Activated CD8-positive, alpha-beta T cell treated with anti-CD3 and anti-CD28 coated beads, Interleukin-2, amount 10 ng/mL, durations not matched to agents 7 days and 5 days (primary cell): ENCODE data around the gene LAMA3. TPM values are rescaled to one million over a fixed set of nuclear protein-coding genes. Genes with fewer than 3 reads are reported as not detected.

Source experiments
- ATAC-seq: fragments of 150-1000 bp; cut with Tn5 transposase; one replicate; pipeline ENCODE4 v1.10.0; 2021; ENCODE audit warnings: moderate library complexity
- CTCF ChIA-PET: fragments of 350-600 bp; sonication (Branson Sonifier 250); formaldehyde crosslinking; loops from one replicate; lab custom pipeline; 2021; ENCODE audit warnings: antibody characterized with exemption; lab: Charles Lee
- POLR2A ChIA-PET: fragments of 350-600 bp; sonication (Branson Sonifier 250); formaldehyde crosslinking; loops from one replicate; lab custom pipeline; 2021; ENCODE audit warnings: antibody characterized with exemption; lab: Charles Lee
- DNase-seq: peaks from one replicate; pipeline ENCODE4 v3.0.0-alpha.2; 2020
- H3K27ac Mint-ChIP-seq: one replicate; pipeline ENCODE4 v1.8.0; 2021; ENCODE audit warnings: mild to moderate bottlenecking, mixed read lengths
- H3K27me3 Mint-ChIP-seq: one replicate; pipeline ENCODE4 v1.8.0; 2021; ENCODE audit warnings: low read depth, mixed read lengths
- H3K36me3 Mint-ChIP-seq: one replicate; pipeline ENCODE4 v1.8.0; 2021; ENCODE audit warnings: low read depth, mixed read lengths
- H3K4me1 Mint-ChIP-seq: one replicate; pipeline ENCODE4 v1.8.0; 2021; ENCODE audit warnings: low read depth, mixed read lengths
- H3K4me3 Mint-ChIP-seq: one replicate; pipeline ENCODE4 v1.8.0; 2021; ENCODE audit warnings: mild to moderate bottlenecking, mixed read lengths
- H3K9me3 Mint-ChIP-seq: one replicate; pipeline ENCODE4 v1.8.0; 2022; ENCODE audit warnings: mixed read lengths; ENCODE audit not compliant: insufficient read depth
- total RNA-seq, 2 experiments: library from RNA; stranded (reverse); gene quantifications; one replicate each; pipeline ENCODE4 v1.2.3, GENCODE V29; 2021

LAMA3 gene
- total RNA-seq, 2 experiments from 2014 or later: 0.63 to 1.4 TPM

GRCh38 chr18:23693846-23694245 is 4.6 kb downstream of the LAMA3 start:
- Mint-ChIP-seq H3K4me3 (no peak overlapping the region), H3K4me1 (peaks cover 6% of the 10 kb centered on the region), H3K9me3 (no peaks in the 10 kb centered on the region), H3K36me3 (no peaks in the 10 kb centered on the region), H3K27me3 (peaks cover 30% of the 10 kb centered on the region), H3K27ac (no peak overlapping the region)
- POLR2A ChIA-PET: no interaction called here
- no peak for DNase-seq
- ATAC-seq: no peak
- CTCF ChIA-PET: interaction anchor here (3.8 kb wide), 1 partner anchor 9 kb away, joined by 21 read pairs; no protein-coding TSS in a partner anchor

- Mint-ChIP-seq H3K27me3 (peaks cover 25% of the 10 kb centered on the region), H3K9me3 (no peaks in the 10 kb centered on the region), H3K4me3 (no peak overlapping the region), H3K4me1 (peaks cover 10% of the 10 kb centered on the region), H3K36me3 (no peaks in the 10 kb centered on the region), H3K27ac (no peak overlapping the region)
- ATAC-seq (no peak), DNase-seq (no peak)
- ChIA-PET POLR2A (no interaction called here), CTCF (interaction anchor here (3.8 kb wide), 1 partner anchor 8 kb away, joined by 21 read pairs; no protein-coding TSS in a partner anchor)
Observed at GRCh38 chr18:23694637-23695430, 5.6 kb downstream of the LAMA3 start.

GRCh38 chr18:23701017-23701416 is 11.8 kb downstream of the LAMA3 start:
- H3K27me3 Mint-ChIP-seq: peaks cover 30% of the 10 kb centered on the region
- ATAC-seq (no peak), DNase-seq (no peak)
- H3K27ac Mint-ChIP-seq: no peak overlapping the region
- no peaks in the 10 kb centered on the region for H3K9me3 Mint-ChIP-seq
- peaks cover 10% of the 10 kb centered on the region for H3K4me1 Mint-ChIP-seq
- no peak overlapping the region for H3K4me3 Mint-ChIP-seq
- ChIA-PET CTCF (no interaction called here), POLR2A (no interaction called here)
- no peaks in the 10 kb centered on the region for H3K36me3 Mint-ChIP-seq

GRCh38 chr18:23701544-23702064 is 12.4 kb downstream of the LAMA3 start:
- Mint-ChIP-seq H3K4me1 (peaks cover 10% of the 10 kb centered on the region), H3K4me3 (no peak overlapping the region), H3K27ac (no peak overlapping the region), H3K9me3 (no peaks in the 10 kb centered on the region), H3K27me3 (peaks cover 30% of the 10 kb centered on the region), H3K36me3 (no peaks in the 10 kb centered on the region)
- POLR2A ChIA-PET: no interaction called here
- ATAC-seq: no peak
- DNase-seq: no peak
- CTCF ChIA-PET: interaction anchor here (1.3 to 3.3 kb wide), 2 partner anchors 8 to 229 kb away, joined by 3 to 21 read pairs; no protein-coding TSS in a partner anchor

GRCh38 chr18:23702606-23703005 is 13.4 kb downstream of the LAMA3 start:
- H3K27ac Mint-ChIP-seq: no peak overlapping the region
- H3K27me3 Mint-ChIP-seq: peaks cover 29% of the 10 kb centered on the region

GRCh38 chr18:23703057-23703986 is 14.1 kb downstream of the LAMA3 start:
- Mint-ChIP-seq H3K36me3 (peaks cover 7% of the 10 kb centered on the region), H3K4me3 (no peak overlapping the region), H3K9me3 (peaks cover 6% of the 10 kb centered on the region), H3K4me1 (peaks cover 10% of the 10 kb centered on the region), H3K27ac (no peak overlapping the region), H3K27me3 (peaks cover 33% of the 10 kb centered on the region)
- POLR2A ChIA-PET: interaction anchor here (0.6 to 1.3 kb wide), 2 partner anchors 118 to 163 kb away, joined by 4 to 6 read pairs; partner anchors contain the start of gene NPC1
- ATAC-seq (peak; percentile 75), DNase-seq (peak; percentile 40)
- CTCF ChIA-PET: interaction anchor here (0.5 to 3.3 kb wide), 34 partner anchors 8 to 231 kb away, joined by 3 to 36 read pairs (median 3); no protein-coding TSS in a partner anchor

More at GRCh38 chr18:23702606-23703005, 13.4 kb downstream of the LAMA3 start:
- no peak for ATAC-seq
- Mint-ChIP-seq H3K36me3 (peaks cover 4% of the 10 kb centered on the region), H3K9me3 (no peaks in the 10 kb centered on the region), H3K4me3 (no peak overlapping the region), H3K4me1 (peaks cover 10% of the 10 kb centered on the region)
- POLR2A ChIA-PET: no interaction called here
- no peak for DNase-seq
- CTCF ChIA-PET: interaction anchor here (0.7 to 3.3 kb wide), 25 partner anchors 9 to 230 kb away, joined by 3 to 36 read pairs (median 3); no protein-coding TSS in a partner anchor

GRCh38 chr18:23703987-23704384 is 14.7 kb downstream of the LAMA3 start:
- Mint-ChIP-seq H3K9me3 (peaks cover 6% of the 10 kb centered on the region), H3K27me3 (peaks cover 31% of the 10 kb centered on the region)

GRCh38 chr18:23704806-23705205 is 15.6 kb downstream of the LAMA3 start:
- ATAC-seq: no peak
- H3K4me3 Mint-ChIP-seq: no peak overlapping the region
- ChIA-PET POLR2A (no interaction called here), CTCF (interaction anchor here (1.1 to 3.3 kb wide), 8 partner anchors 12 to 214 kb away, joined by 3 to 36 read pairs (median 14); no protein-coding TSS in a partner anchor)
- no peaks in the 10 kb centered on the region for H3K4me1 Mint-ChIP-seq
- no peak for DNase-seq
- peaks cover 7% of the 10 kb centered on the region for H3K36me3 Mint-ChIP-seq
- H3K9me3 Mint-ChIP-seq: peaks cover 6% of the 10 kb centered on the region
- no peak overlapping the region for H3K27ac Mint-ChIP-seq
- peaks cover 31% of the 10 kb centered on the region for H3K27me3 Mint-ChIP-seq

More at GRCh38 chr18:23703987-23704384, 14.7 kb downstream of the LAMA3 start:
- peaks cover 7% of the 10 kb centered on the region for H3K4me1 Mint-ChIP-seq
- CTCF ChIA-PET: interaction anchor here (1.1 to 3.3 kb wide), 15 partner anchors 10 to 214 kb away, joined by 3 to 36 read pairs (median 6); no protein-coding TSS in a partner anchor
- DNase-seq: no peak
- no peak for ATAC-seq
- POLR2A ChIA-PET: interaction anchor here (1.3 kb wide), 1 partner anchor 118 kb away, joined by 6 read pairs; the partner anchor contains the start of gene NPC1
- H3K36me3 Mint-ChIP-seq: peaks cover 7% of the 10 kb centered on the region
- no peak overlapping the region for H3K27ac Mint-ChIP-seq
- no peak overlapping the region for H3K4me3 Mint-ChIP-seq

- POLR2A ChIA-PET: no interaction called here
- CTCF ChIA-PET: no interaction called here
Observed at GRCh38 chr18:23706971-23707640, 17.9 kb downstream of the LAMA3 start.

GRCh38 chr18:23710068-23710527 is 20.8 kb downstream of the LAMA3 start:
- Mint-ChIP-seq H3K27me3 (peaks cover 13% of the 10 kb centered on the region), H3K9me3 (peaks cover 6% of the 10 kb centered on the region), H3K4me1 (peaks cover 20% of the 10 kb centered on the region), H3K27ac (no peak overlapping the region), H3K36me3 (peaks cover 7% of the 10 kb centered on the region), H3K4me3 (no peak overlapping the region)
- ChIA-PET POLR2A (interaction anchor here (0.7 kb wide), 1 partner anchor 303 kb away, joined by 3 read pairs; no protein-coding TSS in a partner anchor), CTCF (interaction anchor here (1.1 kb wide), 1 partner anchor 262 kb away, joined by 3 read pairs; no protein-coding TSS in a partner anchor)
- DNase-seq (no peak), ATAC-seq (no peak)

More at GRCh38 chr18:23706971-23707640, 17.9 kb downstream of the LAMA3 start:
- peaks cover 7% of the 10 kb centered on the region for H3K36me3 Mint-ChIP-seq
- H3K9me3 Mint-ChIP-seq: peaks cover 6% of the 10 kb centered on the region
- no peak overlapping the region for H3K4me3 Mint-ChIP-seq
- H3K4me1 Mint-ChIP-seq: peaks cover 5% of the 10 kb centered on the region
- no peak overlapping the region for H3K27ac Mint-ChIP-seq
- ATAC-seq: no peak
- peaks cover 26% of the 10 kb centered on the region for H3K27me3 Mint-ChIP-seq
- no peak for DNase-seq
